Left hindlimb (tissue), 1 donor: ENCODE data around the gene IL17B.

Source experiments
- DNase-seq: peaks from one replicate; pipeline ENCODE4 v3.0.0-alpha.2; 2018

Gene IL17B

DNA sequence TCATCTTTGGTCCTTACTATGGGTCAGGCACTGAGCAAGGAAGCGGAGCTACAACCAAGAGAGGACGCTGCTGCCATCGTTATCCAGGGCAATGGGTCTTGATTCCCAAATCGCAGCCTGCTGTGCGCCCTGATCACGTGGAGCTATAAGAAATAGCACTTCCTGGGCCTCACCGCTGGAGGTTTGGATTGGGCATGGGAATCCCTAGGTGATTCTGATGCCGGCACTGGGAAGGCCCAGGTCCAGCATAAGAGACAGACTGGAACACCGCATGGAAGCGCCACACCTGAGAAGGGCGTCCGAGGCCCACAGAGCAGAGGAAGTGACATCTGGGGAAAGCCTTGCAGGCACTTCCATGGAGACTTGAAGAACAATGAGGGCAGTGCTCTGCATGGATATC is 3.0 kb downstream of the IL17B start:
- no peak for DNase-seq

DNA sequence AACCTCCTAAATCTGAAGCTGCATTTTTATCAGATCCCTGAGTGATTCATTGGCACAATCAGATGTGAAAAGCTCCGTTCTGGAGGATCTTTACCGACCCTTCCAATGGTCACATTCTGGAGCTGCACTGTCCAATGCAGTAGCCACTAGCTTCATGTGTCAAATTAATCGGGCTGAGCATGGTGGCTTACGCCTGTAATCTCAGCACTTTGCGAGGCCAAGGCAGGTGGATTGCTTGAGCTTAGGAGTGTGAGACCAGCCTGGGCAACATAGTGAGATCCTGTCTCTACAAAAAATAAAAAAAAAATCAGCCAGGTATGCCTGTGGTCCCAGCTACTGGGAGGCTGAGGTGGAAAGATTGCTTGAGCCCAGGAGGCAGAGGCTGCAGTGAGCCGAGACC is 3.7 kb downstream of the IL17B start:
- no peak for DNase-seq

- no peak for DNase-seq
Measured at GRCh38 chr5:149374801-149375200, 4.3 kb downstream of the IL17B start.

GRCh38 chr5:149374303-149374702 is 4.8 kb downstream of the IL17B start:
- DNase-seq = no peak

- DNase-seq = no peak
Measured at GRCh38 chr5:149372932-149373331, 6.2 kb downstream of the IL17B start.

DNA sequence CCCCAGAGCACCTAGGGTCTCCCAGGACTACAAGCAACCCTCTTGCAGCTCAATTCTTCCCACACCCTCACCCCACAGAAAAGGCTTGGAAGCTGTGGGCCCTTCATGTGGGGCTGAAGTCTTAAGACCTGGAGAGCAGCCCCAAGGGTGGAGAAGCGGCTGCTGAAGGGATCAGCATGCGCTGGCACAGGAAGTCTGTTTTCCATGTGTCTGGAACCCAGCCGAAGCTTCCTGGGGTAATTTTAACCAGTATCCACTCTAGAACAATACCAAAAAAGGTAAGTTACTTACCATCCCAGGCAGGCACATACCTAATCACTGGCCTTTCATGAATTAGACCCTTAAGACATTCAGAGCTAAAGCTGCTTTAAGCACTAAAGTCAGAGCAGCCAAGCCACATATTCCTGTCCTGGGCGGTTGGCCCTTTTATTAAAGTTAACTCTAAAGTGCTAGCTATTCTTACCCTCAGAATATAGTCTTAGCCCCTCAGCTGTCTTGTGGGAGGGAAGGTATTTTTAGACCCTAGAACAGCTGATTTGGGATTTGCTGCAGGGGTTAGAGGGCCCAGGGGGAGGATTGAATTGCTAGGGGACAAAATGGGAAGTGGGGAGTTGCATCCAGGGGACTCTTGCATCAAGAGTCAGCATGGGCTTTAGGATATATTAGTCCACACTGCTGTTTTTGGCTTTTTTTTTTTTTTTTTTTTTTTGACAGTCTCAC is 6.9 kb downstream of the IL17B start:
- DNase-seq = no peak

DNA sequence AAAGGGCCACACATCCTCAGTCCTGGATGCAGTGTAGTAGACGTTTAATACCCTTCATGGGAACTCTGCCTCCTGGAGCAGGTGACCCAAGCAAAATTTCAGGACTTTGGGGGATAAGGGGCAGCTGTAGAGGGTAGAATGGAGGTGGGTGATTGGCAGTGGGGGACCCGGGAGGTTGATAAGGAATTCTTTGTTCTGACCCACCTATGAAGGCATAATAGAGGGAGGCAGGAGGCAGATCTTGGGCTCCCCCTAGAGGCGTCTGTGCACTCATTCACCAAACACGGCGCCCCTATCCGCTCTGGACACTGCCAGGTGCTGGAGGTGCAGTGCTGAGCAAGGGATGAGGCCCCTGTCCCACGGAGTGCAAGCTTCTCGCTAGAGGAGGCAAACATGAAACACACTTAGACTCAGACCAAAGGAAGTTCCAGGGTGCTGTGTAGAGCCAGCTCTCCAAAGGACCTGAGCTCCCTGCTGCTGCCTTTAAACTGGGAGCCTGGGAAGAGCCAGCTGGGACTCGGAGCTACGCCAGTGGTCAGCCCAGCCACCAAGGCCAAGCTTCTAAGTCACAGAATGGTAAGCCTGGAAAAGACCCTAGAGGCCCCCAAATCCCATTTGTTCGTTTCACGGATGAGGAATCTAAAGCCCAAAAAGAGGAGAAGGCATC is 7.7 kb downstream of the IL17B start:
- DNase-seq = no peak

DNA sequence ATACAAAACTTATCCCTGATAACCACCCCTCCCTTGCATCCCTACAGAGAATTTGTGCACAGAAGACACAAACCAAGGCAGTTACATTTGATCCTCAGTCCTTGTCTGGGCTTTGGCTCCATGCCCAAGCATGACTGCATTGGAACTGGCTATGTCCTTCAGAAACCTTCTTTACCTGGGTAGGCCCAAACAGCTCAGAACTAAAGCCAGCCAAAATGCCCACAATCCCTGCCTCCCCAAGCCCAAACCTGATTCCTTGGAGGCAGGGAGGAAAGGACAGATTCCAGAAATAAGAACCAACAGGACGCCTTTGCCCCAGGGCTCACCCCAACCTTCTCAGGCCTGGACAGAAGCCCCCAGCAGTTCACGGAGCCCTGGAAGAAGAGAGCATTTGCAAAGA is 8.2 kb downstream of the IL17B start:
- no peak for DNase-seq

GRCh38 chr5:149367972-149368645 is 11.0 kb downstream of the IL17B start:
- DNase-seq = no peak

GRCh38 chr5:149367249-149367971 is 11.7 kb downstream of the IL17B start:
- no peak for DNase-seq

- DNase-seq = no peak
Measured at GRCh38 chr5:149366169-149366729, 12.8 kb downstream of the IL17B start.

DNA sequence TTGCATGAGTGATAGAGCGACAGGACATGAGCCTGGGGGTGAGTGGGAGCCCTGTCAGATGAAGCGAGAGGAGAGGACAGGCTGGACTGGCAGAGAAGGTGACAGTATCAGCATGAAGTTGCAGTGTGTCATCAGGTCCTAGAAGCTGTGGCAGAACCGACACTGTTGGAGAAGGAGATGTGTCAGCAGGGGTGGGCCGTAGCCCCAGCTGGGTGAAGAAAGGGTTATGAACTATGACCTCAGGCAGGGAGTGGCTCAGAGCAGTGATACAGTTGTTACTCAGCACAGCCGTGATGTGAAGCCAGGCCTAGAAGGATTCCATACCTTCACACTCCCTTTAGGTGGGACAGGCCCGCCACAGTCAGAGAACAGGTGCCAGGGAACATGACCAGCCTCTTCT is 13.7 kb downstream of the IL17B start:
- DNase-seq = no peak

DNA sequence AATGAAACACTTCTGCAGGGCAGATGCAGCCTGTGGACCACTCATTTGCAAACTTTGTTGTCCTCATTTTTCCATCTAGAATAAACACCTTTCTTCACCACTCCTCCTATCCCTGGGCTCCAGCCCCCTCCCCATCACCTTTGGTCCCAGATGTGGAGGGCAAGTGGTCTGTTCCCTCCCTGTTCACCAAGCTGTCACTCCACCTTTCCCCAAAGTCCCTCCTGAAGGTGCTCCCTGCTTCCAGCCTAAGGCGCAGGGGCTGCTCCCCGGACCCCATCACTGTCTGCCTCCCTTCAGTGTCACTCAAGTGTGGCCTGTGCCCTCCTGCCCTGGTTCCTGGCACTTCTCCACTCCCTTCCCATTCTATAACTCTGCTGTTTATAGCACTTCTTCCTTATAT is 14.4 kb downstream of the IL17B start:
- DNase-seq = no peak

DNA sequence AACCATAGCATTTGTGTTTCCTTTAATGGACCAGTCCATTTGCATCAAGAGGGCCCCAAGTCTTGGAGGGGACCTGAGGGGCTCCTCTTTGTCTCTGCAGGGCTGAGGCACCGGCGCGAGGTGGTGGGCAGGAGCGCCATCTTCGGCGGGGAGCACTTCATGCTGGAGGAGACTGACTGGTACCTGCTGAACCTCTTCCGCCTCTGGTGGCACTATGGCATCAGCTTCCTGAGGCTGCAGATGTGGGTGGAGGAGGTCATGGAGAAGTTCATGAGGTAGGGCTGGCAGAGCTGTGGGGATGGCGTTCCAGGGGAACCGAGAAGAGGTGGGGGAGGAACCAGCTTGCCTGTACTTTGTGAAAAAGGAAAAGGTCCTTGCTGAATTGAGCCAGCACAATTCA is 15.2 kb downstream of the IL17B start:
- no peak for DNase-seq

DNA sequence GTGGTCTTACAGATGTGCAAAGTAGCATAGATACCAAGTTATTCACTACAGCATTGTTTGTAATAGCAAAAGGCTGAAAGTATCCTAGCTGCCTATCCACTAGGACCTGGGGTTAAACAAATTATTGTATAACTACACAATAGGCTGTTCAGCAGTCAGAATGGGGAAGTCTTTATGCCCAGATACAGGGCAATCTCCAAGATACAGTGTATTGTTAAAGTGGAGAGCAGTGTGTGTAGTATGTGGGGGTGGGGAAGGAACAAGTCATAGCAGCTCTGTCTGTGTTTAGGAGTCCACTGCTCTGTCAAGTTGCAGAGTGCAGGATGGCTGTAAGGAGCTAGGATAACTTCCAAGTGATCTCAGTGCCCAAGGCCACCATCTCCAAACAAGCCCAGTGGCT is 15.7 kb downstream of the IL17B start:
- DNase-seq = no peak

DNA sequence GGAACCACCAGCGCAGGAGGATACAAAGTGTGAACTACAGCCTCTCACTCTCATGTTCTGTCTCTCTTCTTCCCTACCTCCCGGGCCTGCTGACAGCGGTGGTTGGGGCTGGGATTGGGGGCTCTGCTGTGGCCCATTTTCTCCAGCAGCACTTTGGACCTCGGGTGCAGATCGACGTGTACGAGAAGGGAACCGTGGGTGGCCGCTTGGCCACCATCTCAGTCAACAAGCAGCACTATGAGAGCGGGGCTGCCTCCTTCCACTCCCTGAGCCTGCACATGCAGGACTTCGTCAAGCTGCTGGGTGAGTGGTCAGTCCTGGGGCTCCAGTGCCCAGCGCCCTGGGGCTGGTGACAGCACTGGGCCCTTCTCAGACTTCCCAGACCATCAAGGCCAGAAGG is 16.6 kb downstream of the IL17B start:
- DNase-seq = no peak

- no peak for DNase-seq
Measured at GRCh38 chr5:149360272-149360671, 18.8 kb downstream of the IL17B start.

DNA sequence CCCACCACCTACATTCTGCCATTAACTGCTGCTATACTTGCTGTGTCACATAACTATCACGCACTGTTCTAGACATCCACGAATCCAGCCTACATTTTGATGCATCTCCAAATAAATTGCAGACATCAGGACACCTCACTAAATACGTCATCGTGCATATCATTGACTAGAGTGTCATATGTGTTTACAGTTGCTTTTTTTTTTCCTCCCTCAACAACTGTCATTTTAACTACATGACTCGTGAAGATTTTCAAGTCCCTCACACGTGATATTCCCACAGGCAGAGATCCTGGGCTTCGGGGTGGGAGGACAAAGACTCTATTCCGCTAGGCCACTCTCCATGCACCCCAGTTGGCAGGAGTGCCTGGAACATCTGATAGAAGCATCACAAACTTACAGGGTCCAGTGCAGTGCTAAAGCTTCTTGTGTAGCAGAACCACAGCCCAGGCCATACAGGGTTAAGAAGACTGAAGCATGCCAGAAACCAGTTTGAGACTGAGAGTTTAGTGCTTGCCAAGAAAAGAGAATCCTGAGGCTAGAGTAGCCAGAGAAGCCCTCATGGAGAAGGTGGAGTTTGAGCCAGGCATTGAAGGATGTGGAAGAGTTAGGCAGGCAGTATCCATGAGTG is 20.1 kb downstream of the IL17B start:
- DNase-seq = no peak

- DNase-seq = peak; percentile 57
Measured at GRCh38 chr5:149358294-149358651, 20.8 kb downstream of the IL17B start.

GRCh38 chr5:149357370-149358293 is 21.5 kb downstream of the IL17B start, which contains the start of gene PCYOX1L:
PCYOX1L (plus strand) TSS chr5:149358046; CDS start chr5:149358069, 23 bp downstream.
- DNase-seq = peak; percentile 97

GRCh38 chr5:149356391-149356790 is 22.7 kb downstream of the IL17B start:
- no peak for DNase-seq

DNA sequence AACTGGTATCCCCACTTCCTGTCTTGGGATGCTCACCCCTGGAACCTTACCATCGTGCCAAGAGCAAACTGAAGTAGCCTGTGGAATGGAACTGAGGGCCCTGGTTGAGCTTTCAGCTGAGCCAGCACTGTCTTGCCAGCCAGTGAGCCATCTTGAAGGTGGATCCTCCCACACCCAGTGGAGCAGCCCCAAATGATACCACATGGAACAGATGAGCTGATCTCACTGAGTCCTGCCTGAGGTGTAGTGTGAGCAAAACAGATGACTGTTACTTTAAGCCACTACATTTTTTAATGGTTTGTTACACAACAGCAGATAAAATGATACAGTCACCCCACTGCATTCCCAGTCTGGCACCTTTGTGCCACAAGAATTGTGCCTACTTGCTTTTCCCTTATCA is 23.4 kb downstream of the IL17B start:
- DNase-seq = no peak
